ENCODE results near the gene NDUFB3. TPM values are rescaled to one million over a fixed set of nuclear protein-coding genes. Genes with fewer than 3 reads are reported as not detected.

NDUFB3 gene
- total and polyA plus RNA-seq, 10 of the 15 experiments (the other 5 are each of a cell fraction or from before 2014, with no cell fraction given), result 115 to 1,059 (median 187) TPM

GRCh38 chr2:201064797-201065329 lies 6.9 kb upstream of the NDUFB3 start:
- in situ Hi-C loops (cut with MboI) (loop anchor here (10.0 kb wide), 1 partner anchor 350 kb away; no protein-coding TSS in a partner anchor), intact Hi-C loops (cut with micrococcal nuclease; ENCODE audit: unreplicated experiment) (no loop called here)
- DNase-seq (ENCODE audit: low read depth, low spot score) (no peak), ATAC-seq (no peak), FAIRE-seq (no peak)
- Histone ChIP-seq H3K4me3 (no peak overlapping the region), H3K9me3 (replicated peaks; ENCODE audit: control insufficient read depth, insufficient read depth, low read length) (no peaks in the 10 kb centered on the region), H3K4me2 (ENCODE audit: control insufficient read depth, insufficient read depth) (no peak overlapping the region; the same call in 1 of the 2 replicates), H3K27ac (ENCODE audit: control insufficient read depth, insufficient read depth) (no peak overlapping the region), H3K4me1 (ENCODE audit: control insufficient read depth, insufficient read depth, low read length) (no peaks in the 10 kb centered on the region), H4K20me1 (ENCODE audit: control insufficient read depth, insufficient read depth) (no peaks in the 10 kb centered on the region), H2AFZ (ENCODE audit: control insufficient read depth, low read depth, low read length) (no peak overlapping the region), H3K36me3 (ENCODE audit: control insufficient read depth in 2 of 2, insufficient read depth in 2 of 2, low read length in 1 of 2) (no peaks in the 10 kb centered on the region), H3K9ac (ENCODE audit: control insufficient read depth, insufficient read depth, low read length) (no peak overlapping the region), H3K27me3 (replicated peaks in 1 of 2; ENCODE audit: control insufficient read depth in 2 of 2, insufficient read depth in 2 of 2, low read length in 1 of 2) (no peaks in the 10 kb centered on the region), H3K79me2 (ENCODE audit: control insufficient read depth, insufficient read depth, low read length) (peaks cover 53% of the 10 kb centered on the region)
- WGBS (ENCODE audit: insufficient coverage, insufficient replicate concordance, low lambda C conversion rate, missing lambda C conversion rate), result 91% methylated on average over 2 of the region's 2 CpGs
- ChIA-PET RAD21 (ENCODE audit: unreplicated experiment) (interaction anchor here (0.8 to 1.7 kb wide), 3 partner anchors 101 to 163 kb away, joined by 3 to 4 read pairs (median 4); partner anchors contain the start of gene ORC2), POLR2A (interaction anchor here (1.8 kb wide), 1 partner anchor 102 kb away, joined by 6 read pairs; the partner anchor contains the start of gene ORC2), CTCF (interaction anchor here (1.2 to 8.2 kb wide), 4 partner anchors 16 to 167 kb away, joined by 3 to 256 read pairs (median 6); partner anchors contain the start of gene ORC2), SMC1A (ENCODE audit: uncharacterized antibody, unreplicated experiment) (interaction anchor here (1.0 to 7.8 kb wide), 7 partner anchors 44 to 249 kb away, joined by 3 to 144 read pairs (median 5); partner anchors contain the start of gene ORC2)
- no TSS peak for BruUV-seq (replicated peaks)
- TF ChIP-seq ATF2 (IDR thresholded peaks at IDR 0.05; ENCODE audit: low read length), result no peak
- no peak for TF ChIP-seq SMAD5 (IDR thresholded peaks at IDR 0.05; ENCODE audit: low read depth)
- no peak for TF ChIP-seq ATF7 (IDR thresholded peaks at IDR 0.05; ENCODE audit: low read depth)
